Activated T-cell treated with anti-CD3 and anti-CD28 coated beads, Interleukin-2, amount 50 U/mL, for 48 hours (primary cell): Measurements from ENCODE around the gene PDLIM4.

ENCODE experiments used
- DNase-seq, 2 experiments: peaks; one replicate each; pipeline ENCODE4 v3.0.0-alpha.2; 2020

PDLIM4 gene

DNA sequence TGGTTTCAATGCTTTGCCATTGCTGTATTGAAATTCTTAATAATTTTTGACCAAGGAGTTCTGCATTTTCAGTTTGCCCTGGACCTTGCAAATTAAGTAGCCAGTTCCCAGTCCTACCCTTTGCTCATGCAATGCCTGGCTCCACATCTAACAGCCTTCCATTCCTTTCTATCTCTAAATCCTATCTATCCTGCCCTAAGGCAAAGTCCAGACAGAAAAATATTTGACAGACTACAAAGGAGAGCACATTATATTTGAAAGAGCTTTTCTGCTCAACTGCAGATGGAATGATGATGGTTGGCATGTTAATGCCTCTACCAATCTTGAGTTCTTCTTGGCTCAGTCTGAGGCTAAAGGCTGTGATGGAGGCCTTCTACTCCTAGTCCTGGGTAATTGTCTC lies 52.2 kb downstream of the PDLIM4 start:
- DNase-seq: no peak

DNA sequence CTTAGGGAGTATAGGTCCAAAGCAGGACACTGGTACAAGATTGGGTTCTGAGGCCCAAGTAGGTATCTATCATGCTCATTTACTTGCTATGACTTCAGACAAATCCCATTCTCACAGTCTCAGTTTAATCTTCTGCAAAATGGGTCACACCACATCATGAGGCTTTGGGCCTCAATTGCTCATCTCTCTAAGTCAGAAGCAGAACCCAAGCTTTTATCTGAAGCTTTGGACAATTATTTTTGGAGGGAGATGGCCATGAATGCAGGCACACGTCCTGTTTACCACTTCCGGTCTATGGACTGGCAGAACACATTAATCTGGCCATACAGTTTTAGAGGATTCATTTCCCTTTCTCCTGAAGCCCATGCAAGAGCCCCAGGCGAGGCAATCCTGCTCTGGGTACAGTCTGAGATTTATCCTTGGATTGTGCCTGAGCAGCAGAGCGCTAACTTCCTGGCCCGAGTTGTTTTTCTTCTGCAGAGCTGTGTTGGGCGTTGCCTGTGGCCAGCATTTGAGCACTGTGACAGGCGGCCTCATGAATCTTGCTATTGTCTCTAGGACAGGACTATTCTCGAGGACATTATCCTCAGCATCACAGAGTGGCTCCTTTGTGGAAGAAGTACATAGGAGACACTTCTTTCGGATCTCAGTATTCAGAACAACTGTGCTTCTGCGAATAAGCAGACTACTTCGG lies 52.8 kb downstream of the PDLIM4 start:
- DNase-seq: no peak

DNA sequence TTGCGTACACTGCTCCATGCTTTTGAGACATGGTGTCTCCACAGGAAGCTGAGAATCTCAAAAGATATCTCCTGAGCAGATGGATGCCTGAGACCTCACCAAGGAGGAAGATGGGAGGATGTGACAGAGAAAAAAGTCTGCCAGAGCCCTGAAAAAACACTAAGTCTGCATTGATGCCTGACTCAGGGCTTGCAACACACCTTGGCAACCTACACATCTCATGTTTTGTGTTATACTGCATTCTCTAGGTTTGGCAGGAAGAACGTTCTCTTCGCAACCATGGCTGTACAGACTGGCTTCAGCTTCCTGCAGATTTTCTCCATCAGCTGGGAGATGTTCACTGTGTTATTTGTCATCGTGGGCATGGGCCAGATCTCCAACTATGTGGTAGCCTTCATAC lies 55.9 kb downstream of the PDLIM4 start:
- DNase-seq: no peak

DNA sequence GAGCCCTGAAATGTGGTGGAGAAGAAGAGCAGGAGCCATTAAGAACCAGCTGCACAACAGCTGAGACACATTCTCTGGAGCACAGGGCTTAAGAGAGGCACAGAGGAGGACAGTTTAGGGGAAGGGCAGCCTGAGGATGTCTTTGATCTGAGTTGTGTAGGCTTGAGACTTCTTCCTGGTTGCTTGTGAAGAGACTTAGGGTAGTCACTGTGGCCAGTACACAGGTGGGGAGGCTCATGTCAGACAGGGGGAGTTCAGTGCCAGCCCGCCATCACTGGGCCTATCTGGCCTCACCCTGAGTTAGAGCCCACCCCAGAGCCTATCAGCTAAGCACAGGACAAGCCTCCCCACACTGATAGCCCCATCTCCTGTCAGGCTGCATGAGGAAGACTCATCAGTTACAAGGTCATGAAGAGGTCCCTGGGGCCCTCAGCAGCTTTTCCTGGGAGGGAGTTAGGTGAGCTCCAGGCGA lies 56.5 kb downstream of the PDLIM4 start:
- no peak for DNase-seq

DNA sequence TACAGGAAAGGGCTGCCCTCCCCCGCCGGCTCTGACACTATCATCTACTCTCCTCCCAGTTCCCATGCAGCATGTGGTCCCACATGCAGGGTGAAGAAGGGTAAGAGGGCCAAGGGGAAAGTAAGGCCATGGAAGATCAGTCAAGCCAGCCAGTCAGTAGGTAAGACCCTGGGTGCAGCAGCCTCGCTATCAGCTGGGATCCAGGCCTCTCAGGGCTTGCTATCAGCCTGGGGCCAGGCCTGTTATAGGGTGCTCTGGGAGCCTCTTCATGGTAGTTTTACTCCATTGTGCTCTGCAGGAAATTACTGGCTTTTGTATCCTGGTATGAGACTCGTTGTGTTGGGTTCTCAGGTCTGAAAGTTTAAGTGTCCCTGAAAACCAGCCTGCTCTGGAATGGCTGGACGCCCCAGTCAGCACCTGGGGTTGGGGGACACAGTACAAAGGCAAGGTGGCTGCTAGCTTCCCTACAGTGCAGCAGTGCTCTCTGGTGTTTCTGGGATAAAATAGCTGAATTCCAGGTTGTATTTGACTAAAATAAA lies 58.1 kb downstream of the PDLIM4 start:
- DNase-seq: no peak

DNA sequence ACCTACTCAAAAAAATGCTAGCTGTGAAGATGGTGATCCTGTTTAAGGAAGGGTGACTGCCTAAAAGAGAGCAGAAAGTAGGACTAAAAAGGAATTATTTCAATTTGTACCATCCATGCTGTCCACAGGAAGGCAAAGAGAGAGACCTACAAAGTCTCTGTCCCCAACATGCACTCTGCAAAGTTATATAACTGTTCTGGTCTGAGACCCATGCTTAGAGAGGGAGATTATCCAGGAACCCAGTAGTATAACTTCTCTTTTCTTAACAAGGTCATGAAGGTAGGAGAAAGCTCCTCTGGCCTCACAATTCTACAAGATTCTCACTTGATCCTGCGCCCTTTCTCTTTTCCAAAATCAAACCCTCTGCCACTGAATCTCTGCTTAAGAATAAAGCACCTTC lies 62.5 kb downstream of the PDLIM4 start:
- no peak for DNase-seq

DNA sequence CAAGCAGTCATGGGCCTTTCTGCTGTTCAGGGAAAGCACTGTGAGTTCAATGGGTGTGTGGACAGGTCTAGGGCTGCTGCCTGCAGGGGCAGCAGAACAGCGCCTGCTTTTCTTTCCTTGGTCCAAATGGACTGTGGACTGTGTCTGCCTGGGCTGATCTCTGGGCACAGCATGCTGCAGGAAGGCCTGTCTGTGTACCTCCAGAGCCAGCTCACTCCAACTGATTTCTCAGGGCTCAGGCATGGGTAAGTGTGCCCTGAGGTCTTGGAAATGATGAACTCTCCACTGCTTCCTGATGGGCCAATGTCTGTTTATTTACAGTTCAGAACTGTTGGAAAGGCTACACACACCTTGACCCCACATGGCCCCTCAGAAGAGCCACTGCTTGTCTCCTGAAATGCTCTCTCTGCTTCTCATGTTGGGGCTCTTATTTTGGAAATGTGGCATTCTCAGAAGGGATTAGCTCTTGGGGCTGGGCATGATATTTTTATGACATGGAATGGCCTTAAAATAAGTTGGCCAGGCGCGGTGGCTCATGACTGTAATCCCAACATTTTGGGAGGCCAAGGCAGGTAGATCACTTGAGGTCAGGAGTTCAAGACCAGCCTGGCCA lies 63.7 kb downstream of the PDLIM4 start:
- no peak for DNase-seq

DNA sequence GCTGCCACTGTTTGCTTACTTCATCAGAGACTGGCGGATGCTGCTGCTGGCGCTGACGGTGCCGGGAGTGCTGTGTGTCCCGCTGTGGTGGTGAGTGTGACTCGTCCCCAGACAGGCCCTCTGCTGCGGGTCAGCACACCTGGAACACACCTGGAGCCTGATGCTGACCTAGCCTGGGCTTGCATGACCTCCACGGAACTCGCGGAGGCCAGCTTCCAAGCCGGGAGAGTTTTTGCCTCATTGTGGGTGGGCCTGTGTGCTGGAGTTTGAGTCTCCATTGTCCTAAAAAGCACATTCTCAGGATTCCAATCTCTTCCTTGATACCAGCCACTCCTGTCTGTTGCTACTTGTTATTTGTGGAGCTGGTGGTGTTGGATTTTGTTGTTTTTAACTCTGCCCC lies 64.8 kb downstream of the PDLIM4 start:
- no peak for DNase-seq
